Thoracic aorta (tissue), 2 donors: Measurements from ENCODE around the gene RRP8. TPM values are rescaled to one million over a fixed set of nuclear protein-coding genes. Genes with fewer than 3 reads are reported as not detected.

Experiments used
- ATAC-seq: fragments of 150-250 bp; one replicate; pipeline ENCODE4 v1.8.0; 2017; ENCODE audit warnings: low read depth; ENCODE audit not compliant: insufficient number of reproducible peaks, low FRiP score
- DNase-seq: peaks from one replicate; pipeline ENCODE4 v3.0.0-alpha.2; 2020; ENCODE audit warnings: low spot score
- H3K27ac ChIP-seq, 2 donors: fragments of 200-600 bp; sonication (generic); 1 replicate in 1 of 2; 2 replicates in 1 of 2; pipeline ENCODE4 v1.5.1; 2016; ENCODE audit warnings: mild to moderate bottlenecking in 2 of 2, moderate library complexity in 2 of 2
- H3K27me3 ChIP-seq: fragments of 200-600 bp; sonication (generic); replicated peaks from 2 replicates; pipeline ENCODE4 v1.6.0; 2016; ENCODE audit warnings: mild to moderate bottlenecking; ENCODE audit not compliant: insufficient read depth
- H3K36me3 ChIP-seq: fragments of 200-600 bp; sonication (generic); one replicate; pipeline ENCODE4 v1.5.1; 2016
- H3K4me1 ChIP-seq, 2 donors: fragments of 200-600 bp; sonication (generic); 1 replicate in 1 of 2; 2 replicates in 1 of 2; pipeline versions ENCODE4 v1.5.1 to v1.6.0; 2016; ENCODE audit warnings: low read depth in 2 of 2, mild to moderate bottlenecking in 1 of 2; ENCODE audit not compliant: control insufficient read depth in 1 of 2
- H3K4me3 ChIP-seq: fragments of 200-600 bp; sonication (generic); 2 replicates; pipeline ENCODE4 v1.5.1; 2016; ENCODE audit warnings: mild to moderate bottlenecking
- H3K9me3 ChIP-seq: fragments of 200-600 bp; sonication (generic); 2 replicates; pipeline ENCODE4 v1.5.1; 2016
- total RNA-seq, 2 donors: library from RNA; depleted of rRNA; stranded (reverse); fragments of >200 nt; gene quantifications; one replicate each; pipeline versions ENCODE4 v1.1.0 to v1.2.3, GENCODE V29; 2016
- TF ChIP-seq, protein P1 (sequence below): fragments of 200-600 bp; sonication (generic); IDR thresholded peaks from one replicate; pipeline ENCODE4 v1.5.1; 2019; ENCODE audit warnings: antibody characterized with exemption

RRP8 gene
- total RNA-seq, 2 donors from 2014 or later = 13.9 to 35.8 TPM

DNA sequence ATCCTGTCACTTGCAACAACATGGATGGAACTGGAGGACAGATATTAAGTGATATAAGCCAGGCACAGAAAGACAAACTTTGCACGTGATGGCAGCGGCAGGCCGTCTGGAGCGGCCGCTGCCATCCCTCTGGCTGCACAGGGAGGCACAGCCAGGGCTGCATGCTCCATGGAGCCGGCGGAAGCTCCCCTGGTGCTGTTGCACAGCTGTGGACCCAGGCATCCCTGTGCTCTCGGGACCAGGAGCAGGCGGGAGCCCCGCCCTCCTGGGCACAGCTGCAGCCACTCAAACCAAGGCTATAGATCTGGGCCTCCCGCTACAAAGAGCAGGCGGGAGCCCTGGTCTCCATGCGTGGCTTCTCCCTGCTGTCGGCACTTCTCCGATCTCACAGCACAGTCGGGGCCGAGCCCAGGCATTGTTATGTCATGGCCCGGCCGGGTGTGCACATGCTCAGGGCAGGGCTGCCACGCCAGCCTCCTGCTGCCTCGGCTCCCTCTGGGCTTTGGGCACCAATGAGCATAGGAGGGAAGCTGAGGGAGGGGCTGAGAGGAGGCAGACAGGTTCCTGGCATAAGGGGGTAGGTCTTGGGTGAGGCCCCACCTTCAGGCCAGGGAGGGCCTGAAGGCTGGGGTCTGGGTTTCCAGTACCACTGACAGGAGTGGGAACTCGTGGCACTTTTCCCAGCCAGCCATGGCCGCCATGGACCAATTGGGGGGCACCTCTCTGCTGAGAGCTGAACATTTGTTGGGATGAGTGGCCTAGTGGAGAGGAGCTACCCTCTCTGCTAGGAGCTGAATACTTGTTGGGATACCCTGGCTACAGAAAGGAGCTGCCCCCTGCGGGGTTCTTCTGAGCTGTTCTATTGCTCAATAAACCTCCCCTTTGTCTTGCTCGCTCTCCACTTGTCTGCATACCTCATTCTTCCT, 16.7 kb downstream of the RRP8 start:
- DNase-seq = no peak

GRCh38 chr11:6584528-6584927, 18.9 kb downstream of the RRP8 start:
- TF ChIP-seq, protein P1, sequence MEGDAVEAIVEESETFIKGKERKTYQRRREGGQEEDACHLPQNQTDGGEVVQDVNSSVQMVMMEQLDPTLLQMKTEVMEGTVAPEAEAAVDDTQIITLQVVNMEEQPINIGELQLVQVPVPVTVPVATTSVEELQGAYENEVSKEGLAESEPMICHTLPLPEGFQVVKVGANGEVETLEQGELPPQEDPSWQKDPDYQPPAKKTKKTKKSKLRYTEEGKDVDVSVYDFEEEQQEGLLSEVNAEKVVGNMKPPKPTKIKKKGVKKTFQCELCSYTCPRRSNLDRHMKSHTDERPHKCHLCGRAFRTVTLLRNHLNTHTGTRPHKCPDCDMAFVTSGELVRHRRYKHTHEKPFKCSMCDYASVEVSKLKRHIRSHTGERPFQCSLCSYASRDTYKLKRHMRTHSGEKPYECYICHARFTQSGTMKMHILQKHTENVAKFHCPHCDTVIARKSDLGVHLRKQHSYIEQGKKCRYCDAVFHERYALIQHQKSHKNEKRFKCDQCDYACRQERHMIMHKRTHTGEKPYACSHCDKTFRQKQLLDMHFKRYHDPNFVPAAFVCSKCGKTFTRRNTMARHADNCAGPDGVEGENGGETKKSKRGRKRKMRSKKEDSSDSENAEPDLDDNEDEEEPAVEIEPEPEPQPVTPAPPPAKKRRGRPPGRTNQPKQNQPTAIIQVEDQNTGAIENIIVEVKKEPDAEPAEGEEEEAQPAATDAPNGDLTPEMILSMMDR = no peak
- Histone ChIP-seq H3K4me3 (no peak overlapping the region), H3K27me3 (no peaks in the 10 kb centered on the region), H3K4me1 (peaks cover 3 to 13% of the 10 kb centered on the region in 2 donors), H3K27ac (no peak overlapping the region), H3K36me3 (no peaks in the 10 kb centered on the region), H3K9me3 (peaks cover 2% of the 10 kb centered on the region)
- ATAC-seq (no peak), DNase-seq (no peak)

More for the DNA sequence above, 16.7 kb downstream of the RRP8 start:
- Histone ChIP-seq H3K4me1 (peaks cover 3 to 13% of the 10 kb centered on the region in 2 donors), H3K27ac (no peak overlapping the region), H3K36me3 (peaks cover 2% of the 10 kb centered on the region), H3K9me3 (peaks cover 2% of the 10 kb centered on the region), H3K4me3 (no peak overlapping the region), H3K27me3 (no peaks in the 10 kb centered on the region)
- ATAC-seq = no peak
- TF ChIP-seq, protein P1 = no peak

- DNase-seq (no peak), ATAC-seq (no peak)
- TF ChIP-seq, protein P1 = no peak
- Histone ChIP-seq H3K27me3 (no peaks in the 10 kb centered on the region), H3K27ac (no peak overlapping the region), H3K9me3 (peaks cover 2% of the 10 kb centered on the region), H3K36me3 (no peaks in the 10 kb centered on the region), H3K4me3 (no peak overlapping the region), H3K4me1 (peaks cover 3 to 13% of the 10 kb centered on the region in 2 donors)
Observed at GRCh38 chr11:6583584-6583983, 19.8 kb downstream of the RRP8 start.

- H3K27ac ChIP-seq = no peak overlapping the region
- TF ChIP-seq, protein P1 = no peak
- no peak for ATAC-seq
- no peaks in the 10 kb centered on the region for H3K27me3 ChIP-seq
- DNase-seq = no peak
- no peak overlapping the region for H3K4me3 ChIP-seq
- H3K36me3 ChIP-seq = no peaks in the 10 kb centered on the region
- peaks cover 2% of the 10 kb centered on the region for H3K9me3 ChIP-seq
- peaks cover 0 to 8% of the 10 kb centered on the region in 2 donors for H3K4me1 ChIP-seq
Observed at GRCh38 chr11:6579681-6580080, 23.7 kb downstream of the RRP8 start.

GRCh38 chr11:6578134-6578533, 25.3 kb downstream of the RRP8 start:
- DNase-seq (no peak), ATAC-seq (no peak)
- Histone ChIP-seq H3K27me3 (no peaks in the 10 kb centered on the region), H3K36me3 (no peaks in the 10 kb centered on the region), H3K4me3 (no peak overlapping the region), H3K9me3 (no peaks in the 10 kb centered on the region), H3K27ac (no peak overlapping the region), H3K4me1 (peaks cover 0 to 8% of the 10 kb centered on the region in 2 donors)
- TF ChIP-seq, protein P1 = no peak
